Activated T-helper 17 cell treated with anti-CD3 and anti-CD28 coated beads, Interleukin-2, amount 50 U/mL, for 72 hours (primary cell): ENCODE measurements around the gene TCEAL9. TPM values are rescaled to one million over a fixed set of nuclear protein-coding genes. Genes with fewer than 3 reads are reported as not detected.
"Not testable (repeated sequence)": the region's sequence is repeated elsewhere in the genome, so short reads cannot be mapped to it uniquely, and the experiment has no call there.

ENCODE experiments used
- ATAC-seq: fragments of 150-1000 bp; cut with Tn5 transposase; replicated peaks from 2 replicates; pipeline ENCODE4 v1.10.0; 2021; ENCODE audit warnings: mild to moderate bottlenecking, moderate library complexity
- H3K27ac Mint-ChIP-seq: one replicate; pipeline ENCODE4 v1.8.0; 2022; ENCODE audit warnings: mixed read lengths
- H3K27me3 Mint-ChIP-seq: one replicate; pipeline ENCODE4 v1.8.0; 2022; ENCODE audit warnings: mixed read lengths
- H3K36me3 Mint-ChIP-seq: one replicate; pipeline ENCODE4 v1.8.0; 2022; ENCODE audit warnings: low read depth, mild to moderate bottlenecking, mixed read lengths
- H3K4me1 Mint-ChIP-seq: one replicate; pipeline ENCODE4 v1.8.0; 2022; ENCODE audit warnings: mixed read lengths
- H3K4me3 Mint-ChIP-seq: one replicate; pipeline ENCODE4 v1.8.0; 2022; ENCODE audit warnings: mild to moderate bottlenecking, mixed read lengths
- H3K9me3 Mint-ChIP-seq: one replicate; pipeline ENCODE4 v1.8.0; 2022; ENCODE audit warnings: mixed read lengths
- total RNA-seq, 2 donors: library from RNA; stranded (reverse); gene quantifications; one replicate each; pipeline ENCODE4 v1.2.3, GENCODE V29; 2022

TCEAL9 gene
- 1 to 10 TPM in 1 of 2 donors, under 1 TPM in 1; 0.73 to 1.1 TPM for total RNA-seq

GRCh38 chrX:103356130-103356798 is at the start of gene TCEAL9:
Gene TCEAL9, plus strand, starts transcription at chrX:103356506. Its CDS starts 1,179 bp downstream, at chrX:103357685.
- ATAC-seq = no peak
- Mint-ChIP-seq H3K36me3 (no peaks in the 10 kb centered on the region), H3K4me1 (no peaks in the 10 kb centered on the region)

DNA sequence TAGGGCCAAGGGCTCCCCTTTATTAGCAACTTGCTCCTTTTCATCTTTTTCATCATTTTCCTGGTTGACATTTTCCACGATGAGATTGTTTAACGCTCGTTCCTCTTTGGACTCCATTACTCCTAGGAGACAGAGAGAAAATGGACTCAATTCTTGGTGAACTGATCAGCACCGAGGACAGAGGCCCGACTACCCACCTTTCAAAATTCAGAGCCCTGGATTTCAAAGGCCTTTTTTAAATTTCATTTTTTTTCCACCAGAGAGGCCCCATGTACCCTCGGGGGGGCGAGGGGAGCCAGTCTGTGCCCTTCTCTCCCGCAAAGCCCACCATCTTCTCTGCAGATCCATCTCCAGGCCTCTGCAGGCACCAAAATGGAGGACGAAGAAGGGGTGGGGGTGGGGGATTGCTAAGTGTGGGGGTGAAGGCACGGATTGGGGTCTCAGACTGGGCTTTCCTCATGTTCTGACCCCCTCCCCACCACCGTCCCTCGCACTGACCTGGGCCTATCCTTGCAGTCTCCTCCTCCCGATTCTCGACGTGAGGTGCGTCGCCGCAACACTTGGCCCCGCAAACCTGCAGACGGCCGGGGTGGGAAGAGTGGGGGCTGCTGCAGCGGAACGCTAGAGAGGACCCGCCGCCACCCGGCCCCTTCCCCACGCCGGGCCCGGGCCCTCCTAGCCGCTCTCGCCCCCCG is 46.3 kb upstream of the TCEAL9 start:
- no peaks in the 10 kb centered on the region for H3K9me3 Mint-ChIP-seq
- H3K27ac Mint-ChIP-seq = no peak overlapping the region
- no peaks in the 10 kb centered on the region for H3K4me1 Mint-ChIP-seq
- no peaks in the 10 kb centered on the region for H3K36me3 Mint-ChIP-seq
- H3K27me3 Mint-ChIP-seq = no peaks in the 10 kb centered on the region
- ATAC-seq = peak; percentile 15
- H3K4me3 Mint-ChIP-seq = peak overlapping the region; percentile 28

More at GRCh38 chrX:103356130-103356798, at the start of gene TCEAL9:
- H3K4me3 Mint-ChIP-seq = peak within 1 kb of the TSS; percentile 72
- no peaks in the 10 kb centered on the region for H3K9me3 Mint-ChIP-seq
- H3K27ac Mint-ChIP-seq = peak within 1 kb of the TSS; percentile 38
- peaks cover 6% of the 10 kb centered on the region for H3K27me3 Mint-ChIP-seq

- no peaks in the 10 kb centered on the region for H3K27me3 Mint-ChIP-seq
Measured at GRCh38 chrX:103310555-103311398, 45.5 kb upstream of the TCEAL9 start, which contains the start of gene BEX2. Gene BEX2, minus strand, starts transcription at chrX:103310990. Its CDS starts 1,014 bp downstream, at chrX:103309976.

GRCh38 chrX:103311399-103311780 is 44.9 kb upstream of the TCEAL9 start:
- H3K27me3 Mint-ChIP-seq = no peaks in the 10 kb centered on the region
- H3K4me3 Mint-ChIP-seq = peak overlapping the region; percentile 72
- ATAC-seq = no peak
- no peaks in the 10 kb centered on the region for H3K4me1 Mint-ChIP-seq
- H3K27ac Mint-ChIP-seq = no peak overlapping the region
- H3K36me3 Mint-ChIP-seq = no peaks in the 10 kb centered on the region
- no peaks in the 10 kb centered on the region for H3K9me3 Mint-ChIP-seq

More at GRCh38 chrX:103310555-103311398, 45.5 kb upstream of the TCEAL9 start, which contains the start of gene BEX2:
- H3K4me3 Mint-ChIP-seq = peak within 1 kb of the TSS; percentile 72
- H3K4me1 Mint-ChIP-seq = no peaks in the 10 kb centered on the region
- H3K9me3 Mint-ChIP-seq = no peaks in the 10 kb centered on the region
- H3K27ac Mint-ChIP-seq = peak within 1 kb of the TSS; percentile 52
- H3K36me3 Mint-ChIP-seq = no peaks in the 10 kb centered on the region
- ATAC-seq = peak; percentile 100

- no peaks in the 10 kb centered on the region for H3K9me3 Mint-ChIP-seq
- H3K36me3 Mint-ChIP-seq = no peaks in the 10 kb centered on the region
- ATAC-seq = no peak
- H3K4me3 Mint-ChIP-seq = no peak within 1 kb of the TSS
- no peak within 1 kb of the TSS for H3K27ac Mint-ChIP-seq
- H3K27me3 Mint-ChIP-seq = peaks cover 13% of the 10 kb centered on the region
- no peaks in the 10 kb centered on the region for H3K4me1 Mint-ChIP-seq
Measured at GRCh38 chrX:103329991-103330390, 26.3 kb upstream of the TCEAL9 start, which contains the start of gene TCEAL7. Gene TCEAL7, plus strand, starts transcription at chrX:103330239. Its CDS starts 1,165 bp downstream, at chrX:103331404.

DNA sequence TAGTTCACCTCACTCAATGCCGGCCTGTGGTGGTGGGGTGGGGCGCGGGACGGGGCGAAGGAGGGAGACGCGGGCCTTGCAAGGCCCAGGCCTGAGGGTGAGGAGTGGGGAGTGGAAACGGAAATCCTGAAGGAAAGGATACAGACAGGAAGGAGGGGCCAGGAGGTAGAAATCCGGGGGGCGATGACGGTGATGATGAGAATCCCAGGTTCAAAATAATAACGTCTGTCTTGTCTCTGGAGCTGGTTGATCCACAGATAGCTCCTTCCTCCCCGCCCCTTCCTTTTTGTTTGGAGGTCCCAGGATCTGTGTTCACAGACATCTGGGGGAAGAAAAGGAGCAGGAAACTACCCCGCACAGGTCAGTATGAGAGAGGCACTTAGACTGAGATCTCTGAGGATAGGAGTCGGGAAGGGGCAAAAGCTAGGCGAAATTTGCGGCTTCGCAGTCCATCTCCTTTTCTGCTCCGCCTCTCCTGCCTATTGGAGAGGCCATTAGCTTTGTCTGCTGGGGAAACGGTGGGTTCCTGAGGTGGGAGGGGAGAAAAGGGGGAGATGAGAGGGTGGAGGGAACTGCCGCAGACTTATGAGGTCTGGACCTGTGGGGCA is 25.5 kb upstream of the TCEAL9 start:
- Mint-ChIP-seq H3K9me3 (no peaks in the 10 kb centered on the region), H3K27me3 (peaks cover 13% of the 10 kb centered on the region)

DNA sequence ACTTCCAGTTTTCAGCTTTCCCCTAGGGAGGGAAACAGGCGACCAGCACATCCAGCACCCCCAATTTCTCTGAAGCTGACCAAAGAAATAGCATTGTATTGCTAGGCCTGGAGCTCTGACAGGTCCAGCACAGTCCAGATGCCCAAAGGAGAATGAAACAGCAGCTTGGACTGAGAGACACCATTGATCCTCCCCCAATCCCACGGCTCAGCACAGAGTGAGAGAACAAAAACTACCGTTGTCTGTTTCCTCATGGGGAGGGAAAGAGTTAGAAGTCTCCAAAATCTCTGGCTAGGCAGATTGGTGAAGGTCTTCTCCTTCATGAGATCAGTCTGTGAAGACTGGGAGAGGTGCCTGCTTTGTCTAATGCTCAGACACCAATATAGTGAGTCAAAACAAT is 17.6 kb upstream of the TCEAL9 start:
- Mint-ChIP-seq H3K27ac (no peak overlapping the region), H3K9me3 (no peaks in the 10 kb centered on the region), H3K36me3 (no peaks in the 10 kb centered on the region), H3K4me1 (no peaks in the 10 kb centered on the region), H3K27me3 (no peaks in the 10 kb centered on the region), H3K4me3 (no peak overlapping the region)
- ATAC-seq = no peak

More for the DNA sequence above, 25.5 kb upstream of the TCEAL9 start:
- H3K4me3 Mint-ChIP-seq = no peak overlapping the region
- H3K4me1 Mint-ChIP-seq = no peaks in the 10 kb centered on the region
- no peak overlapping the region for H3K27ac Mint-ChIP-seq
- no peaks in the 10 kb centered on the region for H3K36me3 Mint-ChIP-seq
- no peak for ATAC-seq

DNA sequence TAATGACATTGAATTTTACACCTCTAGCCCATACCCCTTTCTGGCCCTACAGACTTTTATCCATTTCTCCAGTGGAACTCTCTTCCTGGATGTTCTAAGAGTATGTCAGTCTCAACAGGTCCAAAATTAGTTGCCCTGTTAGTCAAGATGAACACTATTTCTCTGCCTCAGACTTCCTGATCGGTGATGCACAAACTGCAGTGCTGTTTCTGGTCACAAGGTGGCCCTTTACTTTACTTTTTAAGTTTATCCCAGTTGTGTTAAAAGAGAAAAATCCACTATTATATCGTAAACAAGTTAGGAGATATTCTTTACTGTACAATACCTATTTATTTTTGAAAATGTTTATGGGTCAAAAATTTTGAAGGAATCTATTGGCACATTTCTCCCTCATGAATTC is 13.2 kb upstream of the TCEAL9 start:
- Mint-ChIP-seq H3K27ac (no peak overlapping the region), H3K9me3 (no peaks in the 10 kb centered on the region)
- peak; percentile 38 for ATAC-seq

GRCh38 chrX:103344606-103345005 is 11.7 kb upstream of the TCEAL9 start:
- H3K27ac Mint-ChIP-seq = no peak overlapping the region
- H3K27me3 Mint-ChIP-seq = peaks cover 5% of the 10 kb centered on the region
- ATAC-seq = no peak
- no peaks in the 10 kb centered on the region for H3K36me3 Mint-ChIP-seq
- H3K4me3 Mint-ChIP-seq = no peak overlapping the region
- no peaks in the 10 kb centered on the region for H3K4me1 Mint-ChIP-seq
- no peaks in the 10 kb centered on the region for H3K9me3 Mint-ChIP-seq

More for the DNA sequence above, 13.2 kb upstream of the TCEAL9 start:
- H3K4me3 Mint-ChIP-seq = no peak overlapping the region
- no peaks in the 10 kb centered on the region for H3K36me3 Mint-ChIP-seq
- H3K4me1 Mint-ChIP-seq = no peaks in the 10 kb centered on the region
- peaks cover under 1% of the 10 kb centered on the region for H3K27me3 Mint-ChIP-seq

DNA sequence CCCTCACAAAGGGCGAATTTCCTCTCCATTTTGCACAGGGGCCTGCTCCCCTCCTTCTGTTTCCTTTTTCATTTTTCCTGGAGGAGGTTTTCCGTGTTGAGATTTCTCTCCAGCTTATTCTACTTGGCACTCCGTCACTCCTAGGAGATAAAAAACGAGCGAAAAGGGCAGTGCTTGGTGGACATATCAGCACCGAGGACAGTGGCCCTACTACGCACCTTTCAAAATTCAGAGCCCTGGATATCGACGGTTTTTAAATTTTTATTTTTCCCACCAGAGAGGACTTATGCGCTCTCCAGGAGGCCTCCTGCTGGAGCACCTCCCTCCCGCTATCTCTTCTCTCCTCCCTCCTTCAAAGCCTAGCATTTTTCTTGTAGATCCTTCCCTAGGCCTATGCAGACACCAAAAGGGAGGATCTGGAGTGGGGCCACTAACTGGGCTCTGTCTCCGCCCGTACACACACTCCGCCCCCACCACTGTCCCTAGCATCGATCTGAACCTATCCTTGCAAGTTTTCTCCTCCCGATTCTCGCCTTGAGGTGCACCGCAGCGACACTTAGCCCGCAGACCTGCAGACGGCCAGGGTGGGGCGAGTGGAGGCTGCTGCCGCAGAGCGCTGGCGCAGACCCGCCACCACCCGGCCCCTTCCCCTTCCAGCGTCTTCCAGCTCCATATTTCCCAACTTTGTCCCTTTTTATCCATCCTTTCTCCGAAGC is 8.5 kb upstream of the TCEAL9 start:
- no peak for ATAC-seq
- no peaks in the 10 kb centered on the region for H3K9me3 Mint-ChIP-seq
- H3K4me1 Mint-ChIP-seq = no peaks in the 10 kb centered on the region
- H3K4me3 Mint-ChIP-seq = no peak overlapping the region
- H3K27ac Mint-ChIP-seq = no peak overlapping the region
- H3K27me3 Mint-ChIP-seq = peaks cover 5% of the 10 kb centered on the region
- H3K36me3 Mint-ChIP-seq = no peaks in the 10 kb centered on the region

DNA sequence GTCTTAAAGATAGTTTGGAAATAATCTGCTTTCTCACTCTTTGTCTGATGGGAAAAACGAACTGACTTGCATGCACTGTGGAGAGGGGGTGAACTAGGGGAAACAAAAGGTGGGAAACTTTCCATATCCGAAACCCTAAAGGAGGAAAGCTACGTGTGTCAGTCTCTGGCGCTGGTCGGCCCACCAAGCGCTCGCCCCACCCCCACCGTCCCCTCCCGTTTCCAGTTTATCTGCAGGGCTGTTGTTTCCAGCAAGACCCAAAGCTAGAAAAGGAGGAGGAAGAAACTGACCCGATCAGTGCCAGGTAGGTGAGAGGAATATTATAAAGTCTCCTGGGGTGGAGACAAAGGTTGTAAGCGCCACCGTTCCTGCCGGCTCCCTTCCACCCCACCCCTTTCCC is 552 bp downstream of the TCEAL9 start:
- H3K9me3 Mint-ChIP-seq = no peaks in the 10 kb centered on the region
- peak overlapping the region; percentile 72 for H3K4me3 Mint-ChIP-seq
- peaks cover 6% of the 10 kb centered on the region for H3K27me3 Mint-ChIP-seq
- H3K27ac Mint-ChIP-seq = no peak overlapping the region
- H3K4me1 Mint-ChIP-seq = no peaks in the 10 kb centered on the region
- H3K36me3 Mint-ChIP-seq = no peaks in the 10 kb centered on the region
- ATAC-seq = no peak

- no peak for ATAC-seq
- no peaks in the 10 kb centered on the region for H3K36me3 Mint-ChIP-seq
- no peak overlapping the region for H3K4me3 Mint-ChIP-seq
- no peaks in the 10 kb centered on the region for H3K9me3 Mint-ChIP-seq
- H3K27me3 Mint-ChIP-seq = peaks cover 6% of the 10 kb centered on the region
- H3K27ac Mint-ChIP-seq = no peak overlapping the region
- no peaks in the 10 kb centered on the region for H3K4me1 Mint-ChIP-seq
Measured at GRCh38 chrX:103357871-103358270, 1.6 kb downstream of the TCEAL9 start.

DNA sequence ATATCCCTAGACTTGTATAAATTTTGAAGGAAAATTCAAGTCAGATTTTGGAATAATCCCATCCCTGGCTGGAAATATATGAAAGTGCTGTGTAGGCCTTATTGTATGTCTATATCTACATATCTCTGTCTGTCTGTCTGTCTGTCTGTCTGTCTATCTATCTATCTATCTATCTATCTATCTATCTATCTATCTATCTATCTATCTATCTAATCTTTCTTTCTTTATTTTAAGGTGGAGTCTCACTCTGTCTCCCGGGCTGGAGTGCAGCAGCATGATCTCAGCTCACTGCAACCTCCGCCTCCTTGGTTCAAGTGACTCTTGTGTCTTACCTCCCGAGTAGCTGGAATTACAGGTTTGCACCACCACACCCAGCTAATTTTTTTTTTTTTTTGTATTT is 3.3 kb downstream of the TCEAL9 start:
- H3K36me3 Mint-ChIP-seq, H3K4me1 Mint-ChIP-seq, H3K27me3 Mint-ChIP-seq, H3K9me3 Mint-ChIP-seq, ATAC-seq, H3K4me3 Mint-ChIP-seq, H3K27ac Mint-ChIP-seq: not testable (repeated sequence)
